MM.1S (cell line): Measurements from ENCODE around the gene SLC35G6.

Experiments used
- CTCF ChIP-seq: fragments of 300-600 bp; sonication (generic); IDR thresholded peaks from 2 replicates; pipeline ENCODE4 v1.5.1; 2016; ENCODE audit warnings: antibody characterized with exemption, low read length, mixed read lengths
- EZH2phosphoT487 ChIP-seq: fragments of 300-600 bp; sonication (generic); IDR thresholded peaks from 2 replicates; pipeline ENCODE4 v1.6.1; 2018; ENCODE audit warnings: antibody characterized with exemption, low read length

DNA sequence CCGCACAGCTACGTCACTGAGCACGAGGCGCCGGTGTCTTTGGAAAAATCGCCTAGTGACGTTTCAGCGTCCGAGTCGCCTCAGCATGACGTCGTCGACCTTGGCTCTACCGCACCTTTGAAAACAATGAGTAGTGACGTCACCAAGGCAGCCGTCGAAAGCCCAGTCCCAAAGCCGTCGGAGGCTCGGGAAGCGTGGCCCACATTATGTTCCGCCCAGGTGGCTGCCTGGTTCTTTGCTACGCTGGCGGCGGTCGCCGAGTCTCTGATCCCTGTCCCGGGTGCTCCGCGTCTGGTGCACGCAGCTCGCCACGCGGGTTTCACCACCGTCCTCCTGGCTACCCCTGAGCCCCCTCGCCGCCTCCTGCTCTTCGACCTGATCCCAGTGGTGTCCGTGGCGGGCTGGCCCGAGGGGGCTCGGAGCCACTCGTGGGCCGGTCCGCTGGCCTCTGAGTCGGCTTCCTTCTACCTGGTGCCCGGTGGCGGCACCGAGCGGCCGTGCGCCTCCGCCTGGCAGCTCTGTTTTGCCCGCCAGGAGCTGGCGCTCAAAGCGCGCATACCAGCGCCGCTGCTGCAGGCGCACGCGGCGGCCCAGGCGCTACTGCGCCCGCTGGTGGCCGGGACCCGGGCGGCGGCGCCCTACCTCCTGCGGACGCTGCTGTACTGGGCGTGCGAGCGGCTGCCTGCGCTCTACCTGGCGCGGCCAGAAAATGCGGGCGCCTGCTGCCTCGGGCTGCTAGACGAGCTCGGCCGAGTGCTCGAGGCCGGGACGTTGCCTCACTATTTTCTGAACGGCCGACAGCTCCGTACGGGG lies 44.5 kb upstream of the SLC35G6 start:
- TF ChIP-seq CTCF (peak; percentile 84), EZH2phosphoT487 (no peak)
